Measurements from ENCODE around the gene RBBP8NL.

Gene RBBP8NL, protein sequence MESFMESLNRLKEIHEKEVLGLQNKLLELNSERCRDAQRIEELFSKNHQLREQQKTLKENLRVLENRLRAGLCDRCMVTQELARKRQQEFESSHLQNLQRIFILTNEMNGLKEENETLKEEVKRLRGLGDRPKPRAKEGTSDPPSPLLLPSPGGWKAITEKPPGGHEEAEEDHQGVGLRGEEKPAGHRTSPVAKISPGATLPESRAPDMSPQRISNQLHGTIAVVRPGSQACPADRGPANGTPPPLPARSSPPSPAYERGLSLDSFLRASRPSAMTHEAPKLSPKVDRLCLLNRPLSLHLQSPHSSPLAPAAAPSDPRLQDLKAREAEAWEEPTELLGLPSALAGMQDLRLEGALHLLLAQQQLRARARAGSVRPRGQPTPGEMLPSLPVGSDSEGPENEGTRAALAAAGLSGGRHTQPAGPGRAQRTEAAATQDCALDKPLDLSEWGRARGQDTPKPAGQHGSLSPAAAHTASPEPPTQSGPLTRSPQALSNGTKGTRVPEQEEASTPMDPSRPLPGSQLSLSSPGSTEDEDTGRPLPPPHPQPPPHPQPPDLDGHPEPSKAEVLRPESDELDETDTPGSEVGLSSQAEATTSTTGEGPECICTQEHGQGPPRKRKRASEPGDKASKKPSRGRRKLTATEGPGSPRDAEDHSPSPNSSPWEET

GRCh38 chr20:62427172-62428001 lies at the start of gene RBBP8NL:
Gene RBBP8NL (minus strand): TSS chr20:62427539. CDS start chr20:62419647, 7,892 bp downstream.
- DNase-seq: no peak

GRCh38 chr20:62476056-62476838 lies 48.9 kb upstream of the RBBP8NL start:
- DNase-seq: no peak

DNA sequence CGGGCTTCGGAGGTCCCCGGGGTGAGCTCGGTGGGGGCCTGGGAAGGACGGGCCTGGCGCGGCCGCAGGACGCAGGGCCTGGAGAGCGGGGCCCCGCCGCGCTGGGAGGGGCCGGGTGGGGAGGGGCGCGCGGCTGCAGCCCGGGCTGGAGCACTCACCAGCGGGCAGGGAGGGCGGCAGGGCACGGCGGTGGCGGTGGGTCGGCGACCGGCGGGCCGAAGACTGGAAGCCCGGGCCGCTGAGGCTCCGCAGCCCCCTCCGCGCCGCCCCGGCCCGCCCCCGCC lies 48.4 kb upstream of the RBBP8NL start, which contains the start of gene GATA5:
Gene GATA5, minus strand, starts transcription at position 224 of the 284 bp plus-strand sequence. CDS start 474 bp downstream, outside the sequence.
- no peak for DNase-seq

- DNase-seq: no peak
These were observed 47.9 kb upstream of the RBBP8NL start for GRCh38 chr20:62475027-62475771.

DNA sequence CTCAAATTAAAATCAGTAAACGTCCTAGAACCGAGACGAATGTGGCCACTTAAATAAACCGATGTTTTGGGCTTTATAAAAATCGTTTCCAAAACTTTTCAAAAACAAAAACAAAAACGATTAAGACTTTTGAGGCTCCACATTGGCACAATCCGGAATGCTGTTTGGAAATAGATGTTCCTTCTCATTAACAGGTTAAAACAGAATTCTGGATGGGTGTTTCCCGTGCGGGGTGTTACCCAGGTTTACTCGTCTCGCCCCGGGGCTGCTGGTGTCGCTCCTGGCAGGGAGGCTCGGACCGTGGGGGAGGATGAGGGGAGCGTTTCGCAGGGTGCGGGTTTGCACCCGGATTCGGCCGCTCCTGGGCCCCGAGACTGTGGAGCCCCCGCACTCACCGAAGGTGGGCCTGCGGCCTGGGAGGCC lies 47.3 kb upstream of the RBBP8NL start:
- DNase-seq: no peak

DNA sequence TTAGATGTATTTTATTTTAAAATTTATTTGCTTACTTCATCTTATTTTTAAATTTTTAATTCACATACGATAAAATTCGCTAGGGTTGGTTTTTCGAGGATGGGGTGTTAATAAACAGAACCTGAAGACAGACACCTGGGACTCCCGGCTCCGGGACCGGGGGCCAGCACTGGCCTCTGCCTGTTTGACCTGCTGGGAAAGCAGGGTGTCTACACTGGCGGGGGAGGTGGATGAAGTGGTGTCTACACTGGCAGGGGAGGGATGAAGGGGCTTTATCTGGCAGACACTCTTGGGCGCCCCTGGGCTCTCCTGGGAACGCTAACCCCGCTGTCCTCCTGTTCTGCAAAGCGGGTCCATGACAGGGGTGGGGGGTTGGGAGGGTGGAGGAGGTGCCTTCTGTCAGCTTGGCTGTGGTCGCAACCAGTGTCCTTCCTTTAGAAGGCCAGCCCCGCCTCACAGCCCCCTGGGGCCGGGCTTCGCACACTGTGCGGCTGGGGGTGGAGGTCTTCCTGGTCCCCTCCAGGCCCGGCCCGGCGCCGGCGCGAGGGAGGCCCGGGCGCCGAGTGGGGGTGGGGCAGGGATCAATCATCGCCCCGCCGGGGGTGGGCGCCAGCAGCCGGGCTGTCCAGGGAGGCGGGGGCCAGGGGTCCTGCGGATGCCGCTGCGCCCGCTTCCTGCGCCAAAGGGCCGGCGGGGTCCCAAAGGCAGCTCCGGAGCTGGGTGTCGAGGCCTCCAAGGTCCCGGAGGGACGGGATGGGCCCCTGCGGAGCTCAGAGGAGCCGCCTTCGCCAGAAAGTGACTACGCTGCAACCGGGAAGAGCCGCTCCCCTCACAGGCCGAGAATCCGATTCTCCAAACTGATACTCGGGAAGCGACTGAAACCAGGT lies 46.6 kb upstream of the RBBP8NL start:
- DNase-seq: no peak

- DNase-seq: no peak
These were observed 45.7 kb upstream of the RBBP8NL start for GRCh38 chr20:62472941-62473585.

GRCh38 chr20:62472138-62472940 lies 45.0 kb upstream of the RBBP8NL start:
- DNase-seq: no peak

- no peak for DNase-seq
These were observed 43.1 kb upstream of the RBBP8NL start for GRCh38 chr20:62470459-62470858.

DNA sequence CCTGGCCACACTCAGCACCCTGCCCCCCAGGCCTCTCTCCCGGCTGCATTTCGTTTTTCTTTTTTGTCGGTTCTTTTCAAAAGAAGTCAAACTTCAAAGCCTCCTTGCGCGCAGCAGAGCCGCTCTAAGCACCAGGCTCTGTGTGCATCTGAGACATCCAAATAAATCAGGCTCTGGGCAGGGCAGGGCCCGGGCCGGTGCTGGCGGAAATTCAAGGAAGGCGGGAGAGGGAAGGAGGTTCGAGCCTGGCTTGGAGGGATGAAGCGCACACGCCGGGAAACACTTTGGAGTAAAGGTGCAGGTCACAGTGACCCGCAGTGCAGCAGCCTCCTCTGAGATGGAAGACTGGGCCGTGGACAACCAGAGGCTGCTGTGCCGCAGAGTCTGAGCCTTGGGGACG lies 42.7 kb upstream of the RBBP8NL start:
- DNase-seq: no peak

GRCh38 chr20:62469352-62469751 lies 42.0 kb upstream of the RBBP8NL start:
- DNase-seq: no peak

DNA sequence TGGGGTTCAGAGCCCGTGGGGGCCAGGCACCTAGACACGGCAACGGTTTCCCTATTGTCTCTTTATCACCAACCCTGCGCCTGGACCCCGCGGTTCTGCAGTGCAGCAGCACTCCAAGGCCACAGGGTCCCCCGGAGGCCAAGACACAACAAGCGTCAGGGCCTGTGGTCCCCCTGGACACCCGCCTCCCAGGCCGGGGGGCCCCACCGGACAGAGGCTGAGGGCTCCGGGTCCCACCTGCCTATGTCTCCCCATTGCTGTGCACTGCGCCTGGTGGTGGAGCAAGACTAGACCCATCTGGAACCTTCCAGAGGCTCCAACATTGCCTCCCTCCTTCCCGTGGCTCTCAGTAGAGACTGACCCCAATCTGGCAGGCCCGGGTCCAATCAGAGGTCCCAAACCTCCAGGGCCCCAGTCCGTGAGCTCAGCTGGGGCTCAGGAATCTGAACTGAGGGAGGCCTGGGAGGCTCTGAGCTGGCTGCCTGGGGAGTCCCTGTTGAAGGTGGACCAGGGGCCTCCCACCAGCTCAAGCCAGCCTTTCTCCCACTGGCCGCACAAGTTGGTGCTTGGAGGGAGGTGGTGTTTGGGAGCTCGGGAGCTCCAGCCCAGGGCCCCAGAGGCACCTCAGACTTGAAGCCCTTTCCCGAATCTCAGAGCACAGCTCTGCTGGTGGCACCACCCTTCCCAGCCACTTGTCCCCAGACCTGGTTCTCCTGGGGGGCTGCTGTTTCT lies 39.6 kb upstream of the RBBP8NL start:
- no peak for DNase-seq

DNA sequence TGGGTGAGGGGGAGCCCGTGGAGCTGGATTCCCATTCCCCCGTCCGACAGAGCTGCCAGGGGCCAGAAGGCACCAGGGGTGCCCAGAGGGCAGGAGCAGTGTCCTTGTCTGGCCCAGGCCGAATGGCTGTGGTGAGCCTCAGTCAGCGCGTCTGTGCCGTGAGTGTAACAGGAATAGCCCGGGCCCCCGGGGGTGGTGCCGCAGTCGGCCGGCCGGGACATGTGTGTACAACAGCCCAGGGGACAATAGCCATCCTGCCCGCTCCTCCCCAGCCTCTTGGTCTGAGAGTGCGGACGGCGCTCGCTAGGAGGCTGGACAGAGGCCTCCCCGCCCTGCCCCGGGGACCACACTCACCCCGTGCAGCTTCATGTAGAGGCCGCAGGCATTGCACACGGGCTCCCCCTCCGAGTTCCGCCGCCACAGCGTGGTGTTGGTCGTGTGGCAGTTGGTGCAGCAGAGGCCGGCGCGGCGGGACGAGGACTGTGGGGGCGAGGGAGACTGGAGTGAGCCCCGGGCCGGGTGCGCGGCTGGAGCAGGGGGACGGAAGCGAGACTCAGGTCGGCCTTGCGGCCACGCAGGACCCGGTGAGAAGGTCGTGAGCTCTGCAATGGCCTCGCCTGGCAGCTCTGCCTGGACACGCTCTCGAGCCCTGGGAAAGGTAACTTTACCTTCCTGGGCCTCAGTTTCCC lies 38.9 kb upstream of the RBBP8NL start:
- DNase-seq: no peak

DNA sequence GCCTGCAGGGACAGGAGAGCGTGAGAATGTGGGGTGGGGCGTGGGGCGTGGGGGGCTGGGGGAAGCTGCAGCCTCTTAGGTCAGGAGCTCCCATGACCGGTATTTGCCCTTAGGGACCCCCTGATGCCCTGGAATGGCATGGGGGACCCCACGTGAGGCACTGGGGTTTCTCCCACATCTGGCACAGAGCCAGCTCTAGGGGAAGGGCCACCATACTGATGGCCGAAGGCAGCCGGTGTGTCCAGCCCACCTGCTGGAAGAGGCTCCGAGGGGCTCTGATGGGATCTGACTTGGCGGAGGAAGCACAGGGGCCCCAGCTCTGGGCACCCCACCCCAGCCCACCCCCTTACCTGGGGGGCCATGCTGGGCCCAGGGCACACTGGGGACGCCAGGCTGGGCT lies 37.7 kb upstream of the RBBP8NL start:
- DNase-seq: no peak

DNA sequence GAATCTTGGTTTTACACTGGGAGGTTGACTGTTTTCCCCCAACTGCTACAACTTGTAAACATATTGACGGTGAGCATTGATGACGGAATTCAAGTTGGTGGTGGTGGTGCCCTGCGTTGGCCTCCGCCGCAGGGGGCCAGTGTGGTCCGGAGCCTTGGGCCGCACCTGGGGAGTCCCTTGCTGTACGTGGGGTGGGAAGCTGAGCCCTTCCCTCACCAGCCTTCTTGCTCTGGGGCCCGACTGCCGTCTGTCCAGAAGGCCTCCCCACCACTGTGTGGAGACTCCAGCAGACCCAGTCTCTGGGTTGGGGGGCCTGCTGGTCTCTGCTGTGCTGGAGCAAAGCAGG lies 37.1 kb upstream of the RBBP8NL start:
- DNase-seq: no peak

DNA sequence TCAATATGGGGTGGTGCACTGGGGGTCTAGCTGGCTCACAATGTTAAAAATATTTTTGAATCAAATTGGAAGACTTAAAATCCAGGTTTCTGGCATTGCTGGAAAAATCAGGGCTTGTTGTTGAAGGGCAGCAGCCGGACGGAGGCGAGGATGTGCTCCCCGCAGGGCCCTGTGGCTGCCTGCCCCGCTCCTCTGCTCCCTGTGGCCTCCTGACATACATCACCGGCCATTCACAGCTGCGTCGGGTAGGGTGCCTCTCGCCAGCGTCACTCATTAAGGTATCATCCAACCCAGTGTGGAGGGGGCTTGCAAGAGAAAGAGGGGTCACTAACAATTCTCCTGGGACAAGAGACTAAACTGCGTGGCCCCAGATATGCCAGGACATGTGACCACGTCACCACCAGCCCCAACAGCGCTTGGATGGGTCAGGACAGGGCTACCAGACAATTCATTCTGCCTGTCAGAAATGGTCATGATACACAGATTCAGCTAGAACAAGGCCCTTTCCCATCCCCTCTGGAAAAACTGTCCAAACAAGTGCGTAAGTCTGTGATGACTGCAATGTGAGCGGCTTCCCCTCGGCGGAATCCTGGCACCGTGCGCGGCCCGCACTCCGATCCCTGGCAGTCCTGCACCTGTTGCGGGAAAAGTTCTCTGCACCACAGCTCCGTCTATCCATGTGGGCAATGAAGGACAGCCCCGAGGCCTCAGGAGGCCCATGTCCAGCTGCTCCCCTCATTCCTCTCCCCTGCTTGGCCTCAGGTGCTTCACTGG lies 36.5 kb upstream of the RBBP8NL start:
- DNase-seq: no peak

GRCh38 chr20:62462976-62463592 lies 35.7 kb upstream of the RBBP8NL start:
- DNase-seq: no peak
